A549 (cell line): ENCODE measurements around the gene KCNAB3.

Experiments
- NR3C1 ChIP-seq: fragments of >200 bp; sonication (Bioruptor Twin); formaldehyde crosslinking; IDR thresholded peaks from 3 replicates; pipeline ENCODE4 v1.6.1; 2017
- REST ChIP-seq: fragments of 200-600 bp; sonication (generic); IDR thresholded peaks from 2 replicates; pipeline ENCODE4 v1.6.1; 2016; ENCODE audit warnings: antibody characterized with exemption, mild to moderate bottlenecking, moderate library complexity
- RFX5 ChIP-seq: fragments of 450-650 bp; IDR thresholded peaks from 2 replicates; pipeline ENCODE4 v1.7.1; 2014; ENCODE audit warnings: antibody characterized with exemption, mild to moderate bottlenecking, moderate library complexity

- TF ChIP-seq NR3C1 (no peak), RFX5 (no peak), REST (no peak)
Measured at GRCh38 chr17:7955414-7956227, 26.0 kb upstream of the KCNAB3 start.
